GM23338 (cell line): Measurements from ENCODE around the gene F2. TPM values are rescaled to one million over a fixed set of nuclear protein-coding genes. Genes with fewer than 3 reads are reported as not detected.

ENCODE experiments used
- ATAC-seq: fragments of 200-7000 bp; cut with Tn5 transposase; 3 replicates; pipeline ENCODE4 v1.9.1; 2020
- DNase-seq: peaks from one replicate; pipeline ENCODE4 v3.0.0-alpha.2; 2015; ENCODE audit warnings: low spot score
- H2AFZ ChIP-seq: fragments of 200-600 bp; sonication (generic); 2 replicates; pipeline ENCODE4 v1.8.0; 2016; ENCODE audit warnings: antibody characterized with exemption, mild to moderate bottlenecking, moderate library complexity
- H3F3A ChIP-seq: fragments of 200-600 bp; sonication (generic); replicated peaks from 2 replicates; pipeline ENCODE4 v1.8.0; 2017; ENCODE audit warnings: antibody characterized with exemption, mixed run types, low read depth
- H3K27ac ChIP-seq: fragments of 200-600 bp; sonication (generic); 2 replicates; pipeline ENCODE4 v1.6.1; 2016; ENCODE audit warnings: low read depth
- H3K27me3 ChIP-seq: fragments of 200-600 bp; sonication (generic); 2 replicates; pipeline ENCODE4 v1.8.0; 2016; ENCODE audit warnings: mild to moderate bottlenecking, mixed run types, moderate library complexity; ENCODE audit not compliant: insufficient read depth
- H3K36me3 ChIP-seq: fragments of 200-600 bp; sonication (generic); 2 replicates; pipeline ENCODE4 v1.8.0; 2016; ENCODE audit warnings: mild to moderate bottlenecking; ENCODE audit not compliant: insufficient read depth
- H3K4me1 ChIP-seq: fragments of 200-600 bp; sonication (generic); 2 replicates; pipeline ENCODE4 v1.8.0; 2016; ENCODE audit warnings: mild to moderate bottlenecking, moderate library complexity; ENCODE audit not compliant: insufficient read depth
- H3K4me2 ChIP-seq: fragments of 200-600 bp; sonication (generic); 2 replicates; pipeline ENCODE4 v1.7.1; 2017; ENCODE audit warnings: mixed run types
- H3K4me3 ChIP-seq: fragments of 200-600 bp; sonication (generic); 2 replicates; pipeline ENCODE4 v1.6.1; 2016; ENCODE audit warnings: mixed run types
- H3K79me2 ChIP-seq: fragments of 200-600 bp; sonication (generic); replicated peaks from 2 replicates; pipeline ENCODE4 v1.8.0; 2017; ENCODE audit warnings: mild to moderate bottlenecking; ENCODE audit not compliant: insufficient read depth
- H3K9me2 ChIP-seq: fragments of 200-600 bp; sonication (generic); 2 replicates; pipeline ENCODE4 v1.8.0; 2017; ENCODE audit not compliant: insufficient read depth
- H4K20me1 ChIP-seq: fragments of 200-600 bp; sonication (generic); replicated peaks from 2 replicates; pipeline ENCODE4 v1.8.0; 2017; ENCODE audit warnings: mild to moderate bottlenecking; ENCODE audit not compliant: insufficient read depth
- H3K27ac Mint-ChIP-seq: 2 replicates; pipeline ENCODE4 v1.8.0; 2020; ENCODE audit warnings: inconsistent platforms, mild to moderate bottlenecking, moderate library complexity, mixed read lengths
- H3K27me3 Mint-ChIP-seq: 3 replicates; pipeline ENCODE4 v1.8.0; 2022; ENCODE audit warnings: low read depth, mild to moderate bottlenecking, moderate library complexity, mixed read lengths, inconsistent platforms; ENCODE audit not compliant: insufficient read depth, poor library complexity
- H3K36me3 Mint-ChIP-seq: 3 replicates; pipeline ENCODE4 v1.8.0; 2021; ENCODE audit warnings: low read depth, mild to moderate bottlenecking, inconsistent platforms, moderate library complexity, mixed read lengths
- H3K4me1 Mint-ChIP-seq: 3 replicates; pipeline ENCODE4 v1.8.0; 2020; ENCODE audit warnings: mild to moderate bottlenecking, inconsistent platforms, mixed read lengths
- H3K4me3 Mint-ChIP-seq: 3 replicates; pipeline ENCODE4 v1.8.0; 2021; ENCODE audit warnings: moderate library complexity, mild to moderate bottlenecking, inconsistent platforms, mixed read lengths
- H3K9me3 Mint-ChIP-seq: 3 replicates; pipeline ENCODE4 v1.8.0; 2020; ENCODE audit warnings: moderate library complexity, mild to moderate bottlenecking, inconsistent platforms, mixed read lengths
- CREB1 ChIP-seq: fragments of 250-450 bp; sonication (Bioruptor Pico); IDR thresholded peaks from 2 replicates; pipeline ENCODE4 v1.5.0; 2020; ENCODE audit warnings: low read depth, mild to moderate bottlenecking, moderate library complexity
- EZH2 ChIP-seq: fragments of 200-600 bp; sonication (generic); IDR thresholded peaks from one replicate; pipeline ENCODE4 v1.8.0; 2017; ENCODE audit warnings: antibody characterized with exemption, mild to moderate bottlenecking, low read depth; ENCODE audit not compliant: unreplicated experiment
- POLR2AphosphoS5 ChIP-seq: IDR thresholded peaks from 2 replicates; pipeline ENCODE4 v1.6.1; 2016; ENCODE audit warnings: antibody characterized with exemption, low read depth
- REST ChIP-seq: IDR thresholded peaks from one replicate; pipeline ENCODE4 v1.6.1; 2018; ENCODE audit warnings: antibody characterized with exemption; ENCODE audit not compliant: unreplicated experiment
- ZNF114 ChIP-seq: fragments of 250-450 bp; sonication (Bioruptor Pico); IDR thresholded peaks from 2 replicates; pipeline ENCODE4 v1.5.0; 2020; ENCODE audit warnings: mild to moderate bottlenecking, moderate library complexity
- ZNF462 ChIP-seq: fragments of 250-450 bp; sonication (Bioruptor Pico); IDR thresholded peaks from 2 replicates; pipeline ENCODE4 v1.5.0; 2020; ENCODE audit warnings: mild to moderate bottlenecking, moderate library complexity
- polyA plus RNA-seq: library from polyadenylated mRNA; unstranded; fragments of >200 nt; fragmentation: Nextera tagmentation; extraction: Ambion mirVana; gene quantifications from 2 replicates; pipeline ENCODE4 v1.2.1, GENCODE V29; 2016
- total RNA-seq: library from RNA; depleted of rRNA; stranded (reverse); fragments of >200 nt; shearing (Covaris generic); gene quantifications from 2 replicates; pipeline ENCODE4 v1.2.3, GENCODE V29; 2014

The F2 gene
- total and polyA plus RNA-seq, 2 experiments from 2014 or later = 0.21 TPM; not detected in 1

- Histone ChIP-seq H3F3A (no peaks in the 10 kb centered on the region), H3K79me2 (no peaks in the 10 kb centered on the region), H3K4me3 (no peak overlapping the region), H3K27me3 (no peaks in the 10 kb centered on the region), H3K27ac (no peak overlapping the region), H4K20me1 (no peaks in the 10 kb centered on the region), H3K4me1 (no peaks in the 10 kb centered on the region), H3K36me3 (no peaks in the 10 kb centered on the region), H3K9me2 (no peaks in the 10 kb centered on the region), H3K4me2 (no peak overlapping the region), H2AFZ (peak overlapping the region; percentile 14; the same call in 1 of the 2 replicates)
- Mint-ChIP-seq H3K27me3 (peaks cover 12% of the 10 kb centered on the region), H3K27ac (no peak overlapping the region), H3K4me1 (peaks cover 10% of the 10 kb centered on the region), H3K36me3 (no peaks in the 10 kb centered on the region), H3K4me3 (no peak overlapping the region), H3K9me3 (no peaks in the 10 kb centered on the region; the same call in 2 of the 3 replicates)
- no peak for DNase-seq
- ATAC-seq = no peak
- TF ChIP-seq EZH2 (no peak), POLR2AphosphoS5 (no peak), REST (no peak), ZNF462 (CRISPR knock-in tag) (no peak), CREB1 (CRISPR knock-in tag) (no peak), ZNF114 (no peak)
These were observed 2.3 kb downstream of the F2 start for GRCh38 chr11:46721286-46721685.
